Cardiac septum (tissue), 1 donor: ENCODE measurements around the gene ZNF804A. TPM values are rescaled to one million over a fixed set of nuclear protein-coding genes. Genes with fewer than 3 reads are reported as not detected.

ENCODE experiments used
- DNase-seq: peaks from one replicate; pipeline ENCODE4 v3.0.0-alpha.2; 2020; ENCODE audit warnings: low spot score
- intact Hi-C: fragments of 100-400 bp; cut with DNase I; formaldehyde crosslinking; loops from one replicate; pipeline ENCODE4 v1.14.0; 2022
- total RNA-seq: library from RNA; stranded (reverse); fragmentation: NEBNext Ultra II Directional; extraction: Animal tissue kit (Norgen Biotek cat#: 25700); gene quantifications from one replicate; pipeline ENCODE4 v1.2.1, GENCODE V29; 2021
- donor health status: DM: no; HTN: no; CAD: no.

ZNF804A gene
- total RNA-seq, 1 donor from 2014 or later: not detected

GRCh38 chr2:184599872-184600222 lies 1.5 kb downstream of the ZNF804A start:
- DNase-seq: no peak
- intact Hi-C loops: no loop called here

- intact Hi-C loops: no loop called here
- DNase-seq: no peak
Observed at GRCh38 chr2:184602734-184603133, 4.4 kb downstream of the ZNF804A start.

GRCh38 chr2:184610891-184611290 lies 12.6 kb downstream of the ZNF804A start:
- DNase-seq: no peak
- intact Hi-C loops: no loop called here

GRCh38 chr2:184611361-184612085 lies 13.2 kb downstream of the ZNF804A start:
- no peak for DNase-seq
- intact Hi-C loops: no loop called here

DNA sequence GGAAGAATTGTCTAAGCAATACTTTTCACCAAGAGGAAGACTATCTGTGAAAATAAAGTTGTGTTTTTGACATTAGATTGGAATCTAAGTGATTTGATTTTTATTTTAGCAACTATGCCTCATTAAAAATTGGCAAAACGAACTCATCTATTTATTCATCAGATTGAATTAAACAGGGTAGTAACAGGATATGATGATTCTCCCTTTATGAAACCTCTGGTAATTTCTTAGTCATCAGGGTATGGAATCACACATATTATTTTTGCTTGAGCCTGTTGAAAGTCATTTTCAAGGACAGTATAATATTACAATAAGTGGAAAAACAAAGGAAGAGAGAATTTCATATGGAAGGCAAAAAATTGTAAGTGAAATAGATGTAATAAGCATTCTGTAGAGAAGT lies 22.0 kb downstream of the ZNF804A start:
- DNase-seq: no peak
- intact Hi-C loops: no loop called here

DNA sequence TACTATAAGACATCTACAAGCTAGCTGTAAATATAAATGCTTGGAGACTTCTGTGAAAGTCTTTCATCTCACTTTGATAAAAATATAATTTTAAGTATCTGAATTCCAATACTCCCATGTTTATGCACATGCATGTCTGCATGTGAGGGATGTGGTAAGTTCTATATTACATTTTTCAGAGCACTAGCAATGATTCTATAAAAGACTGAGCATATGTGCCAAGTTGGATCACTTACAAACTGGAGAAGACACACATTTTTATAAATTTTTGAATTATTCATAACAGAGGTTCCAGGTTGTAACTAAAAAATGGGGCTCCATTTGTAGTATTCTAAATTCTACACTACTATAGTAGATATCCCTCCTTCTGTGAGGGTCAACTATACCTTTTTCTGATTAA lies 26.0 kb downstream of the ZNF804A start:
- intact Hi-C loops: no loop called here

DNA sequence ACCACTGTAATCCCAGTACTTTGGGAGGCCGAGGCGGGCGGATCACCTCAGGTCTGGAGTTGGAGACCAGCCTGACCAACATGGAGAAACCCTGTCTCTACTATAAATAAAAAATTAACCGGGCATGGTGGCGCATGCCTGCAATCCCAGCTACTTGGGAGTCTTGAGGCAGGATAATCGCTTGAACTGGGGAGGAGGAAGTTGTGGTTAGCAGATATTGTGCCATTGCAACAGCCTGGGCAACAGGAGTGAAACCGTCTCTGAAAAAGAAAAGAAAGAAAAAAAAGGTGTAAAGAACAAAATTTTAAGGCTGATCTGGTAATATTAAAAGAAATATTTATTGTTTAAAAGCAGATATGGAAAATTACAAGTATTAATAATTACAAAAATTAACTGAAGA lies 29.7 kb downstream of the ZNF804A start:
- intact Hi-C loops: no loop called here
- no peak for DNase-seq

More for the DNA sequence above, 26.0 kb downstream of the ZNF804A start:
- DNase-seq: no peak

DNA sequence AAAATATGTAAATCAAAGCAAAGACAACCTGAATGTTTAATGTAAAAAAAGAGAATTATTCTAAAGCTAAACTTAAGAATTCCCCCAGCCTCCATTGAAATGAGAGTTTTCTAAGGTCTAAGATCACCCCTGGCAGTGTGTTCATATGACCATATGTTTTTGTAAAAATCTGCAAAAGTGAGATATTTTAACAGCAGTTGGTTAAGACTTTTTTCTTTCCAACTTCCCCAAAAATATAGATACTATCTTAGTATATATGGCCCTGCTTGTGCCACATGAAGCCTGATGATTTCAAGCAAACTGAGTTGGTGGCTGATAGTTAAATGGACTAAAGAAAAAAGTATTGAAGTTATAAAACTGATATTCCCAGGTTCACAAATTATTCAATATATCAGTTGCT lies 35.4 kb downstream of the ZNF804A start:
- intact Hi-C loops: no loop called here
- DNase-seq: no peak

DNA sequence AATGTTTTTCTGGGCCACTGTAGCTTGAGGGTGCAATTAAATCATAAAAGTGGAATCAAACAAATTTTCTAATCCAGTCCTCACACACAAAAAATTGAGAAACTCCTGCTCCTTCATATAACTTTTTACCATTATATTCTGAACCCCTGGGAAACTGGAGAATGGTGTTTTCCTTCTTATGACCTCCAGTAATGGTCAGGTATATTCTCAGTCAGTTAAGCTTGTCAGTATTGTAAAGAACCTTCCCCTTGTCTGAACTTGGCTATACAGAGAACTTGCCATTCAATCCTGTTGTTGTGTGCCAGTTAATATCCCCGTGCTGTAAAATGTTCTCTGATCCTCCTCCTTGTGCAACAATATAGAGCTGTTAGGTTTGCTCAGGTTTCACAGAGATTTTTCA lies 39.5 kb downstream of the ZNF804A start:
- DNase-seq: no peak
- intact Hi-C loops: no loop called here

GRCh38 chr2:184644685-184645084 lies 46.4 kb downstream of the ZNF804A start:
- intact Hi-C loops: no loop called here
- no peak for DNase-seq

- intact Hi-C loops: no loop called here
- no peak for DNase-seq
Observed at GRCh38 chr2:184646177-184646576, 47.8 kb downstream of the ZNF804A start.

DNA sequence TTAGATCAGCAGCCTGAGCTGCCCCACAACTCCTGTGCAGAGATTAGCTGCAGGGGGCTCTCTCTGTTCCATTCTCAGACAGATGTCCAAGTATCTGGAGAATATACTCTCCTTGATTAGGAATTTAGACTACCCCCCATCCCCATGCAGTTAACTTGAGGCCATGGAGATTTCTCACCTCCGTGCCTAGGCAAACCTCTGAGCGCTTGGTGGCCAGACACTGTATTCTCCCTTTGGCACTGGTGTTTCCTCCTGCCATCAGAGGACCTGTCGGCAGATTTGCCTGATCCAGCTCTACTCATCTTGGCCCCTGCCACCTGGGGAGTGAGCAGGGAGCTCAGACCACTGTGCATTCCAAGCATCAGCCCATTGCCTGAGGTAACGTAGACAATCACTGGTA lies 48.3 kb downstream of the ZNF804A start:
- no peak for DNase-seq
- intact Hi-C loops: no loop called here

GRCh38 chr2:184654945-184655344 lies 56.6 kb downstream of the ZNF804A start:
- DNase-seq: no peak
- intact Hi-C loops: no loop called here

DNA sequence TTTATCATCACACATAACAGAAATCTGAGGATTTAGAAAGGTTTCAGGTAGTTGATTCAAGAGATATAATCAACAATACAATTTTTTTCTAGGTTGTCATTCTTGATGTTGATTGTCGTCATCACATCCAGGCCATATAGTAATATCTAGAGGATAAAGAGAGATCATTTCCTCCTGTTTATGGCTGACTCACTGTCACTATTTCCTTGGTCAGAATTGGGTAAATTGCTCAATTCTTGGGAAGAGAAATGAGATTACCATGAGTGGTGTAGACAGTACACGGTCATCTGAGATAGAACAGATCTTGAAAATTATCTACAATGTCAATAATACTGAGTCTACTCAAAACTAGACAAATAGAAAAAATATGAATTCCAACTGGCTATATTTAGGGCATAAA lies 78.8 kb downstream of the ZNF804A start:
- intact Hi-C loops: no loop called here

DNA sequence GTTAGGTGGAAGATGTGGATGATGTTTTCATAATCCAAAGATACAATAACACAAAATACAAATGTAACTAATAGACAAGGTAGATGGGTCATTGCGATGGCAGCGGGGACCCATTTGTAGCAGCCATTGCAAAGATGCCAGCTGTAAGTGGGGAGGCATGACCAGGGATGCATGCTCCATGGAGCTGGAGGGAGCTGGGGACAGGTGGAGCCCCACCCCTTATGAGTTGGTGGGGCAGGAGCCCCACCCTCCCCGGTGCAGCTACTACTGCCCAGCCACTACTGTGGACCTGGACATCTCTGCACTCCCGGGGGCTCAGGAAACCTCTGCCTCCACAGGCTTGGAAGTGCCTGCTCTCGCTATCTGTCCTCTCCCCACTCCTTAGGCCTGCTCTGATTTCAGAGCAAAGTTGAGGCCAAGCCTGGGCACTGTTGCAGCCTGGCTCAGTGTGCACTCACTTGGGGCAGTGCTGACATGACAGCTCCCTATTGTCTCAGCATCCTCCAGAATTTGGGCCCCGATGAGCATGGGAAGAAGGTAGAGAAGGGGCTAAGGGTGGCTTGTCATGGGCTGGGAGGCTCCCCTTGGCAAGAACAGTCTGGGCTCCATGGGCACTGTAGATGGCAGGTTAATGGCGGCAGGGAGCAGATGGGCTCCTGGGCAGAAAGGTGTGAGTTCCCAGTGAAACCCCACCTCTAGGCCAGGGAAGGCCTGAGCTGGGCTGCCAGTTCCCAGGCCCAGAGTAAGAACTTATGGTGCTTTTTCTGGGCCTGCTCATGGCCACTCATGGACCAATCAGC lies 81.1 kb downstream of the ZNF804A start:
- intact Hi-C loops: no loop called here
- DNase-seq: no peak

More for the DNA sequence above, 78.8 kb downstream of the ZNF804A start:
- DNase-seq: no peak

- no peak for DNase-seq
- intact Hi-C loops: no loop called here
Observed at GRCh38 chr2:184680825-184681224, 82.5 kb downstream of the ZNF804A start.

- intact Hi-C loops: no loop called here
- no peak for DNase-seq
Observed at GRCh38 chr2:184681642-184682321, 83.5 kb downstream of the ZNF804A start.

GRCh38 chr2:184683911-184684310 lies 85.6 kb downstream of the ZNF804A start:
- intact Hi-C loops: no loop called here
- no peak for DNase-seq

GRCh38 chr2:184685999-184686841 lies 87.9 kb downstream of the ZNF804A start:
- no peak for DNase-seq
- intact Hi-C loops: no loop called here

GRCh38 chr2:184689638-184690037 lies 91.3 kb downstream of the ZNF804A start:
- DNase-seq: no peak
- intact Hi-C loops: no loop called here
